ENCODE measurements around the gene ATP1A3.

Gene ATP1A3

DNA sequence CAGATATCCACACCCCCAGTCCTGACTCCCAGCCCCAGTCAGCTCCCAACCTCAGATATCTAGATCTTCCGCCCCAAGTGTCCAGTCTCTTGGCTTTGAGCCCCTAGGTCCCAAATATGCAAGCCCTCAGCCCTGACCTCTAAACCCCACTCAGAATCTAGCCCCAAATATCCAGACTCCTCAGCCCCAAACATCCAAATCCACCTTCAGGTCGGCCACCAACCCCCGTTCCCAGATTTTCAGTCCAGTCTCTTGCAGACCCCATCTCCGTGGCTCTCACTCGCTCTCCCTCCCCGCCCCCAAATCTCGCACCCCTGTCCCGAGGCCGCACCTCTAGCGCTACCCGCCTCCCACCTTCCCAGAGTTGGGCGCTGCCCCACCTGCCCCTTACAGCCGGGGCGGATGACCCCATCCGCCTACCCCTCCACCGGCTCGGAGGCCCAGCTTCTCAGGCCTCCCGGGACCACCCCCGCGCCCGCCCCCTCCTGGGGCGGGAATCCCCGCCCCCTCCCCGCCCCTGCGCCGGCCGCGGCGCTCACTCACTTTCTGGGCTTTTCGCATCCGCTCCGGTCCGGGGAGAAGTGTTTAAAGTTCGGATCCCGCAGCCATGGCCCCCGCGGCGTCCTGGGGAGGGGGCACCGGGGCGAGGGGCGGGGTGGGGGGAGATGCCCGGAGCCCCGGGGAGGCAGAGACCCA, 66.4 kb downstream of the ATP1A3 start:
- no peak for DNase-seq

DNA sequence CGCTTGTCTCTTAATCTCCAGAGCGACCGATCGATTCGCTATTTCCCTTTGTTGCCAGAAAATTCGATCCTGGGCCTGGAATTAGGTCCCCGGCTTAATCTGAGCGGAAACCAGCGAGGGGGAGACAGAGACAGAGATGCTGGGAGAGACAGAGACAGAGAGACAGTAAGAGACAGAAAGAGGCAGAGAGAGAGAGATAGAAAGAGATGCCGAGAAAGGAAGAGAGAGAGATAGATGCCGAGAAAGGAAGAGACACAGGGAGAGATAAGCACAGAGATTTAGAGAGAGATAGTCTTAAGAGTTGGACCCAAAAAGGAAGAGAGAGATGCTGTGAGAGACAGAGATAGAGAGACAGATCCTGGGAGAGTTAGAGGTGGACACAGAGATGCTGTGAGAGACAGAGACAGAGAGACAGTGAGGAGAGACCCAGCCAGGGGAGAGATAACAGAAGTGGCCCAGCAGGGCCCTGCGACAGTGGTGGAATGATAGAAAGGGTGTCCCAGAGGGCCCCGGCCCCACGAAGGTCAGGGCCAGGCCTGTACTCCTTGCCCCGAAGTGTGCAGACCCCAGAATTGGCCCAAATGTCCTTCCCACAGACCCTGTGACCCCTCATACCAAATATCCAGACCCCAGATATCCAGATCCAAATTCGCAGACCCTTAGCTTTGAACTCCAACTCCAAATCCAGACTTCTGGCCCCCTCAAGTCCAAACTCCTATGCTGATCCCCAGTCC, 67.1 kb downstream of the ATP1A3 start:
- no peak for DNase-seq

- no peak for DNase-seq
These were observed 67.8 kb downstream of the ATP1A3 start for GRCh38 chr19:41926028-41926762.

DNA sequence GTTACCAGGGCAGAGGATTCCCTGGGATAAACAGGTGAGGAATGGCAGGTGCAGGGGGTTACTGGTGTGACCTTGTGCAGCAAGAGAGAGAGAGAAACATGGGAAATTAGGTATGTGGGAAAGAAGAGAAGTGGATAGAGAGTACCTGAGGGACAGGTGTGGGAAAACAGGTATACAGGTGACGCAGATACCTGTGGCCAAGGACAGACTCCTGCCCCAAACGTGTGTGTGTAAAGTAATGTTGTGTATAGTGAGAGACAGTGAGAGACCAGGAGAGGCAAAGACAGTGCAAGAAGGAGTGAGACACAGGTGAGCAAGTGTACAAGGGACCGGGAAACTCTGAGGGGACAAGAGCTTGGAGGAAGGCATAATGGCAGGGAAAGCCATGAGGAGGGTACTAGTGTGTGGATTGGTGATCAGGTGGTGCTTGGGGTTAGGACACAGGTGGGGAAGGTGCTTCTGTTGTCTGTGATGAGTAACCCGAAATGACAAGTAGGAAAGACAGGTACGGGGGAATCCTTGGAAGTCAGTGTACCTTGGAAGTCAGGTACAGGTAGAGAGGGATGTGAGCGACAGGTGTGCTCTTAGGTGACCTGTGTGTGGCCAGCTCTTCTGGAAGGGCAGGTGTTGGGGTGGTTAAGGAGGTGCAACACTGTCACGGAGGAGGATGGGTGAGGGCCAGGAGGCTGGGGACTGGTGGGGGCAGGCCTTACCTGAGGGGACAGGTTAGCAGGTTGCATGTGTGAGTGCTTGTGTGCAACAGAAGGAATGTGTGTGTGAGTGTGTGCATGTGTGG, 68.6 kb downstream of the ATP1A3 start:
- DNase-seq, result no peak

- no peak for DNase-seq
These were observed 69.6 kb downstream of the ATP1A3 start for GRCh38 chr19:41924151-41925145.

GRCh38 chr19:41923045-41923788, 70.8 kb downstream of the ATP1A3 start:
- DNase-seq, result no peak

DNA sequence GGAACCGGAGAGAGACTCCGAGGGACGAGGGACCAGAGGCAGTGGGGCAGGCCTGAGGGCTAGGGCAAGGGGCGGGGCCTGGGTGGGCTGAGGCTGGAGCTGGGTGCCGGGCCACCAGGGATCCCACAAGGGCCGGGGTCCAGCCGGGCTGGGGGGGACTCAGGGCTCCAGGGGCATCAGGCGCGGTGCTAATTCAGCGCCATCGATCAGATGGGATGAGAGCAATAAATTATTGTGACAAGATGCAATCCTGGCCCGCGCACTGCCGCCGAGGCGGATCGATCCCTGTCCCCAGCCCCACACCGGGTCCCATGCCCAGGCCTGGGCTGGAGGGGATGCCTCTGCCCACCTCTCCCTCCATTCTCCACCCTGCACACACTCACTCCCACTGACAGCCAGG, 71.4 kb downstream of the ATP1A3 start:
- DNase-seq, result no peak

DNA sequence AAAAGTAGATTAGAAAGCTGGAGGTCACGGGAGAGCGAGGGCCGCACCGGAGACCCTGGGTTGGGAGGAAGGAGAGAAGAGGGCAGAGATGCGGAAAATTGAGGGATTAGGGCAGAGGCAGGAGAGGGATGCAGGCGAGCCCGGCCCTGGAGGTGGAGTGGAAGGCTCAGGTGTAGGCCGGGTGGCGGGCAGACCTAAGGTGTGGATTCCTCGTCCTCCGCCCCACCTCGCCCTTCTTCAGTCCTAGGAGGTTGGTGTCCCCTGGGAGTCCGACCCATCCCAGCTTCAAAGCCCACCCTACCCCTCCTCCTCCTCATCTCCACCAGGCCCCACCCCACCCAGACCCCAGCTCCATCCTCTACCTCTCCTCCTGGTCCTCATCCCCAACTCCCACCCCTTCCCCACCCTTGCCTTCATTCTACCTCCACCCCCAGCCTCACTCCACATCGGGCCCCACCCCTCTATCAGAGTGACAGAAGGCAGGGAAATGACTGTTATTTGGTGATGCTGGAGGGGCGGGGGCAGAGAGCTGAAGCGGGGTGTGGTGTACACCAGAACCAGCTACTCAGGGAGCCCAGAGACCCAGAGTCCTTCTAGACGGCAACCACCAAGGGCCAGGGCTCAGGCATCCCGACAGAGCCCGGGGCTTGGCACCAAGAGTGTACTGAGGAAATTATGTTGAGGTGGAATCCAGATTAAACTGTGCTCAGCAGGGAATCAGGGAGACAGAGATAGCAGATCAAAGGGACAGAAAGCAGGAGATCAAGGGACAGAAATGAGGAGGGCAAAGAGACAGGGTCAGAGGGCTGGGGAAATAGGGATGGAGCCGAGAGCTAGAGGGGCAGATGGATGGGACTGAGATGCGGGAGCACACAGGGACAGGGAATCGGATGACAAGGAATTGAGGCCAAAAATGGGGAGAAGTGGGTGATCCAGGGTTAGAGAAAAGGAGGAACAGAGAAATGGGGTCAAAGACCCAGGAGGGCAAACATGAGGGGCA, 72.2 kb downstream of the ATP1A3 start:
- DNase-seq, result no peak

- no peak for DNase-seq
These were observed 73.0 kb downstream of the ATP1A3 start for GRCh38 chr19:41920882-41921576.

DNA sequence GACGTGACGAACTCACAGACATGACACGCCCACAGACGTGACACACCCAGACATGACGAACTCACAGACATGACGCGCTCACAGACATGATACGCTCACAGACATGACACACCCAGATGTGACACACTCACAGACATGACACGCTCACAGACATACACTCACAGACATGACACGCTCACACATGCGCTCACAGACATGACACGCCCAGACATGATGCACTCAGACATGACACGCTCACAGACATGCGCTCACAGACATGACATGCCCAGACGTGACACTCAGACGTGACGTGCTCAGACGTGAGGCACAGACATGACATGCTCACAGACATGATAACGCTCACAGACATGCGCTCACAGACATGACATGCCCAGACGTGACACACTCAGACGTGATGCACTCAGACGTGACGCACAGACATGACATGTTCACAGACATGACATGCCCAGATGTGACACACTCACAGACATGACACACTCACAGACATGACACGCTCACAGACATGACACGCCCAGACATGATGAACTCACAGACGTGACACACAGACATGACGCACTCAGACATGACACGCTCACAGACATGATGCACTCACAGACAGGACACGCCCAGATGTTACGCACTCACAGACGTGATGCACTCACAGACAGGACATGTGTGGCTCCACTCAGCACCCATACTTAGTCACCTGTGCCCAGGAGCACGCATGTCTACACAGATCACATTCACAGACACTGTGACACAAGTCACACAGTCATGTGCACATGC, 73.9 kb downstream of the ATP1A3 start:
- no peak for DNase-seq

DNA sequence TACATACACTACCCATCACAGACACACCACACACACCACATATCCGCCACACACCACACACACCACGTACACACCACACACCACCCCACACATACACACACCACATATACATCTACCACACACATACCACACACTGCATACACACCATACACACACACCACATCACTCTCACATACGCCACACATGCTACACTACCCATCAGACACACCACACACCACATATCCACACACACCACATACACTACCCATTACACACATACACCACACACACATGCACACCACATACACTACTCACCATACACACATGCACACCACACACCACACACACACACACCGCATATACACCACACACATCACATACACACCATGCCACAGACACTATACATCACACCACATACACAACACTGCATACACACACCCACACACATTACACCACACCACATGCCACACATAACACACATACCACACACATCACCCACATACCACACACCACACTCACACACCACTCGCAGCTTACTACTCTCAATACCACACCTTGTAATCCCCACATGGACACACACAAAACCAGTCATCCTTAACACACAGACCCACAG, 75.3 kb downstream of the ATP1A3 start:
- DNase-seq, result no peak

- DNase-seq, result no peak
These were observed 75.9 kb downstream of the ATP1A3 start for GRCh38 chr19:41918095-41918494.

DNA sequence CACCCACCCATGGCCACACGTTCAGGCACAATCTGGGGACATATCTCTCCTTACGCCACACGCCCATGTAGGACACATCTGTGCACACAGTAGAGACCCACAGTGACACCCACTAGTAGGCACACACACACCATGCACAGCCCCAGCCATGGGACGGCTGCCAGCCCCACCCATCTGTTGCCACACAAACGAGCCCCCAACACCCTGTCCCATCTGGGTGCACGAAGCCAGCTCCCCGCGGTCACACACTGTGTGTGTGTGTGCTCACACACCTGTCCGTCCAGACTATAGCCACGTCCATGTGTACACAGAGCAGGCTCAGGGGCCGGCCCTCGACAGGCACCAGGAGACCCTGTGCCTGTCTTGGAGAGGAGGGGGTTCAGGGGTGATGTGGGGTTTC, 76.4 kb downstream of the ATP1A3 start:
- no peak for DNase-seq
